DMS 273 (cell line): ENCODE measurements around the gene METTL25.
"Not testable (repeated sequence)": the region's sequence is repeated elsewhere in the genome, so short reads cannot be mapped to it uniquely, and the experiment has no call there.

ENCODE experiments used
- DNase-seq: peaks from one replicate; lab custom pipeline; 2025; ENCODE audit not compliant: unreplicated experiment; lab: John Stamatoyannopoulos, UW

METTL25 gene

GRCh38 chr12:82358200-82359114 lies at the start of gene METTL25, which contains the start of gene CCDC59:
TSS of gene METTL25 (plus strand) at chr12:82358529. CDS start at chr12:82358566, 37 bp downstream.
TSS of gene CCDC59 (minus strand) at chr12:82358387. CDS start at chr12:82358376, 11 bp downstream.
- DNase-seq: peak; percentile 96

- no peak for DNase-seq
Observed at GRCh38 chr12:82314406-82314892, 43.9 kb upstream of the METTL25 start.

GRCh38 chr12:82319276-82319675 lies 39.1 kb upstream of the METTL25 start:
- DNase-seq: no peak

GRCh38 chr12:82325540-82326336 lies 32.6 kb upstream of the METTL25 start:
- DNase-seq: no peak

GRCh38 chr12:82326905-82327503 lies 31.3 kb upstream of the METTL25 start:
- peak; percentile 46 for DNase-seq

GRCh38 chr12:82327861-82328260 lies 30.5 kb upstream of the METTL25 start:
- no peak for DNase-seq

- DNase-seq: peak; percentile 43
Observed at GRCh38 chr12:82329508-82329907, 28.8 kb upstream of the METTL25 start.

GRCh38 chr12:82350161-82350560 lies 8.2 kb upstream of the METTL25 start:
- no peak for DNase-seq

GRCh38 chr12:82351390-82351789 lies 6.9 kb upstream of the METTL25 start:
- no peak for DNase-seq

- DNase-seq: no peak
Observed at GRCh38 chr12:82357340-82357739, 989 bp upstream of the METTL25 start.

GRCh38 chr12:82357845-82358199 lies 507 bp upstream of the METTL25 start:
- peak; percentile 15 for DNase-seq

- peak; percentile 41 for DNase-seq
Observed at GRCh38 chr12:82359115-82359478, 768 bp downstream of the METTL25 start.

- DNase-seq: not testable (repeated sequence)
Observed at GRCh38 chr12:82360834-82361233, 2.5 kb downstream of the METTL25 start.

- DNase-seq: no peak
Observed at GRCh38 chr12:82361461-82361915, 3.2 kb downstream of the METTL25 start.

GRCh38 chr12:82363990-82364389 lies 5.7 kb downstream of the METTL25 start:
- DNase-seq: peak; percentile 34

- peak; percentile 89 for DNase-seq
Observed at GRCh38 chr12:82366197-82366596, 7.9 kb downstream of the METTL25 start.

GRCh38 chr12:82375201-82375600 lies 16.9 kb downstream of the METTL25 start:
- DNase-seq: no peak

- DNase-seq: no peak
Observed at GRCh38 chr12:82378997-82379396, 20.7 kb downstream of the METTL25 start.

- peak; percentile 45 for DNase-seq
Observed at GRCh38 chr12:82383930-82384552, 25.7 kb downstream of the METTL25 start.

- no peak for DNase-seq
Observed at GRCh38 chr12:82398879-82399278, 40.5 kb downstream of the METTL25 start.

GRCh38 chr12:82400819-82401218 lies 42.5 kb downstream of the METTL25 start:
- DNase-seq: no peak
